ENCODE data around the gene PLCB1.
"Not testable (repeated sequence)": the region's sequence is repeated elsewhere in the genome, so short reads cannot be mapped to it uniquely, and the experiment has no call there.

The PLCB1 gene

DNA sequence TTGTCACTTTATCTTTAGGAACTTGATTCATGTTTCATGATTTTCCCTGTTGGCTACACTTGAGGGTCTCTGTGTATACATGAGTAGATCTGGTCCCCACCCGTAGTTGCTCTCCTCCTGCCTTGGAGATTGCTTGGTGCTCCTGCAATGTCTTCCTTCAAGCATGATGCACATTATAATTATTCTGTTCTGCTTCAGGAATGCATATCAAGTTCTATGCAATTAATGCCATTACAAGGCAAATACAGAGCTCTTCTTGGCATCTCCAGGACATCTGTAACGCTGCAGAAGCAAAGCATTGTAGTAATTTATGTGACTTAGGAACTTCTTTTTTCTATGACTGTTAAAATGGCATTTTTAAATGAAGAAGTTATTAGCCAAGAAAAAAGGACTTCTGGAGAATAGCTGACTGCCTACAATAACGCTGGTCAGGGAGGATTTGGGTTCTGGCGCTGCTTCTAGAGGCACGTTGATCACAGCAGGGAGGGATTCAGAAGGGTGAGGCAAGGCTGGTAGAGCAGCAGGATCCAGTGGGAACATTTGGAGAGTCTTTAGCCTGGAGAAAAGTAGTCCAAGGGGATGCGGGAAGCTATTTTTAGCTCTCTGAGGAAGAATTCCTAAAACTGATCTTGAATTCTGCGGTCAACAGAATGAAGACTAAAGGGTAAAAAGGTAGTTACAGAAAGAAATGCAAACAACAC is 203.6 kb downstream of the PLCB1 start:
- Histone ChIP-seq H3K36me3 (ENCODE audit: insufficient read depth, low read length) (no peaks in the 10 kb centered on the region), H3K9me3 (ENCODE audit: low read length) (no peaks in the 10 kb centered on the region), H2AFZ (ENCODE audit: low read depth, low read length) (no peak overlapping the region), H3K27me3 (ENCODE audit: insufficient read depth, low read length) (no peaks in the 10 kb centered on the region), H3K4me3 (ENCODE audit: low read length) (no peak overlapping the region), H3K4me1 (ENCODE audit: insufficient read depth, low read length) (peaks cover 23% of the 10 kb centered on the region)

DNA sequence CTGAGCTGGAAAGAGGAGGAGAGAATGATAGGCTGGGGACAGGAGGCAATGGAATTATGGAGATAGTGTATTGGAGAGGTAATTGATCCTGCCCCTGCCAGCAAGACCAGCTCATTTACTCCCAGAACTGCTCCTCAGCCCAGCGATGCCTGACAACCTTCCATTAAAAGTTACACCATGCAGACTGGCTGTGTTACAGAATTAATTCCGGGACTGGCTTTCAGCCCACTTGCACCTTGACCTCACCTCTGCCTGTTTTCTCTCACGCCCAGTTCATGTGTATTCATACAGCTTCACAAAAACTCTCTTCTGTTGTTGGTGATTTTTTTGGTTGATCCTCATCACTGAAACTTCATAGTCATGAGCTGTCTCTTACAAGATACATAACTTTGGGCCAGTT is 207.3 kb downstream of the PLCB1 start:
- Histone ChIP-seq H3K36me3 (ENCODE audit: insufficient read depth, low read length) (no peaks in the 10 kb centered on the region), H2AFZ (ENCODE audit: low read depth, low read length) (no peak overlapping the region), H3K9me3 (ENCODE audit: low read length) (no peaks in the 10 kb centered on the region), H3K4me1 (ENCODE audit: insufficient read depth, low read length) (peaks cover 5% of the 10 kb centered on the region), H3K27me3 (ENCODE audit: insufficient read depth, low read length) (no peaks in the 10 kb centered on the region), H3K4me3 (ENCODE audit: low read length) (no peak overlapping the region)

DNA sequence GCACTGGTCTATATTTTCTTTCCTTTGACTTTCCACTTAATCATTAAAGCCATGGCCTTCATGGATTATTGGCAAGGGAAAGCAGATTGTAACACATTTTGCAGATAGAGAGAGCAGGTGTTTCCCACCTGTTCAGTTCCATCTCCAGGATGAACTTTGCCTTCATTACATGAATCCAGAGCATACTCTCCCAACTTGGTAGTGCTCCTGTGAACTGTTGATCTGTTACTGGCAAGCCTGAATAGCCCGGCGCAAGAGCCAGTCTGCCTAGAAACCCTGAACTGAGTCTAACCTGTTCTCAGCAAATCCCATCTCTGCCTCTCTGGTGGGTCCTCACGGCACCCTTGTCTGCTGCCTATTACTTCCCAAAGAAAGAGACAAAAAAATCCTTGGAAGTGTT is 210.3 kb downstream of the PLCB1 start:
- peaks cover 16% of the 10 kb centered on the region for H3K4me1 ChIP-seq (ENCODE audit: insufficient read depth, low read length)
- no peak overlapping the region for H3K4me3 ChIP-seq (ENCODE audit: low read length)
- H3K36me3 ChIP-seq (ENCODE audit: insufficient read depth, low read length), result no peaks in the 10 kb centered on the region
- no peaks in the 10 kb centered on the region for H3K27me3 ChIP-seq (ENCODE audit: insufficient read depth, low read length)
- H2AFZ ChIP-seq (ENCODE audit: low read depth, low read length), result no peak overlapping the region
- H3K9me3 ChIP-seq (ENCODE audit: low read length), result no peaks in the 10 kb centered on the region

DNA sequence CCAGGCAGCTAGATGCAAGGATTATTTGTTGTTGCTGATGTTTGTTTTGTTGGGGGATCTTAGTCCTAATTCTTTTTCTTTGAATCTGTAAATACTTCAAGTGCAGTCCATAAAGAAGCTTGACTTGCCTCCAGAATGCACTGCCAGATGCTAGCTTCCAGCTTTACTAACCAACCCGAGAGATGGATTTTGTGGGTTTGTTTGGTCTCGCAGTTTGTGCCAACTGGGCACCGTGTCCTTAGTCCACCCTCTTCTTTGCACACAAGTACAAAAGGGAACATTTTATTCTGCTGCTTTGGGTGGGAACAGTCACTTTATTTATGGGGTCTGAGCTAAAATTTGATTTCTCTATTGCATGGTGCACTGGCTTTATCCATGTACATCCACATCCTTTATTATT is 212.0 kb downstream of the PLCB1 start:
- H3K9me3 ChIP-seq (ENCODE audit: low read length), result no peaks in the 10 kb centered on the region
- no peak overlapping the region for H2AFZ ChIP-seq (ENCODE audit: low read depth, low read length)
- no peaks in the 10 kb centered on the region for H3K36me3 ChIP-seq (ENCODE audit: insufficient read depth, low read length)
- H3K4me1 ChIP-seq (ENCODE audit: insufficient read depth, low read length), result peaks cover 16% of the 10 kb centered on the region
- H3K27me3 ChIP-seq (ENCODE audit: insufficient read depth, low read length), result no peaks in the 10 kb centered on the region
- H3K4me3 ChIP-seq (ENCODE audit: low read length), result no peak overlapping the region

DNA sequence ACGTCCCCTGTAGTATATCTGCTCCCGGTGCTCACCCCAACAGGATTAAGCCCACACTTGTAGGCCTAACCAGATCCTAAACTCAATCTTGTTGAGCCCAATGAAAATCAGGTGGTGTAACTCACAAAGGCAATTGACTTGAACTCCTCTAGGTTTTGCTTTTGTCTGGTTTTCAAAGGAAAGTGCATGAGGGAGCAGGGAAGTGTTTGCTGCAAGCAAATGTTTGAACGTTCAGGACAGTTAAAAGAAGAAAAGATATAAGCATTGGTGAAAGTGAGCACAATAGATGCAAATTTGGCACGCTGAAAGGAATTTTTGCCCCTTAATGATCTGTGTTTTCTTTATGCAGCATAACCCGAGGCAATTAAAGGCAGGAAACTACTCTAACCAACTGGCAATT is 212.6 kb downstream of the PLCB1 start:
- Histone ChIP-seq H3K9me3 (ENCODE audit: low read length) (no peaks in the 10 kb centered on the region), H3K27me3 (ENCODE audit: insufficient read depth, low read length) (no peaks in the 10 kb centered on the region), H2AFZ (ENCODE audit: low read depth, low read length) (no peak overlapping the region), H3K4me1 (ENCODE audit: insufficient read depth, low read length) (peaks cover 16% of the 10 kb centered on the region), H3K36me3 (ENCODE audit: insufficient read depth, low read length) (no peaks in the 10 kb centered on the region), H3K4me3 (ENCODE audit: low read length) (no peak overlapping the region)

DNA sequence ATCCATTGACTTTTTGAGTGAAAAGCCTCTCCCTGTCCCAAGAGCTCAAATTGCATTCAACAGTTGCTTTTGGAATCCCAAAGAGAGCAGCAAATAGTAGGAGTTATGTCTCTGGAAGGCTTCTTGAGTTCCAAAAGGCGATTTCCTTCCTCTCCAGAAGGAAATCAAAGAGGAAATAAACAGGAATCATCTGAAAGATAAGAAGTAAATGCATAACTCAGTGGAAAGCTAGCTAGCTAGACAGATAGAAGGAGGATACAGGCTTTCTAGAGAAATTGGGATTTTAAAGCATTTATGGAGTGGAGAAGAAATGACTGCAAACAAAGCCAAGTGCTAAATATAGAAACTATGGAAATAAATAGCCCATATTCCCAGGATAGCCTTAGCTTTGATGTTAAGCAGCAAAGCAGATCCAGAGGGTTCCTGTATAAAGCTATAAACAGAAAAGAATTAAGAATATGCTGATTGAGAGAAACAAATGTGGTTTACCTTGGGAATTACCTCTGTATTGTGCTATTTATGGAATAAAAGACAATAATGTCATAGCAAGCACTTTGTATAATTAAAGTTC is 214.7 kb downstream of the PLCB1 start:
- no peak overlapping the region for H2AFZ ChIP-seq (ENCODE audit: low read depth, low read length)
- no peaks in the 10 kb centered on the region for H3K27me3 ChIP-seq (ENCODE audit: insufficient read depth, low read length)
- H3K36me3 ChIP-seq (ENCODE audit: insufficient read depth, low read length), result no peaks in the 10 kb centered on the region
- no peaks in the 10 kb centered on the region for H3K9me3 ChIP-seq (ENCODE audit: low read length)
- no peak overlapping the region for H3K4me3 ChIP-seq (ENCODE audit: low read length)
- peaks cover 16% of the 10 kb centered on the region for H3K4me1 ChIP-seq (ENCODE audit: insufficient read depth, low read length)

DNA sequence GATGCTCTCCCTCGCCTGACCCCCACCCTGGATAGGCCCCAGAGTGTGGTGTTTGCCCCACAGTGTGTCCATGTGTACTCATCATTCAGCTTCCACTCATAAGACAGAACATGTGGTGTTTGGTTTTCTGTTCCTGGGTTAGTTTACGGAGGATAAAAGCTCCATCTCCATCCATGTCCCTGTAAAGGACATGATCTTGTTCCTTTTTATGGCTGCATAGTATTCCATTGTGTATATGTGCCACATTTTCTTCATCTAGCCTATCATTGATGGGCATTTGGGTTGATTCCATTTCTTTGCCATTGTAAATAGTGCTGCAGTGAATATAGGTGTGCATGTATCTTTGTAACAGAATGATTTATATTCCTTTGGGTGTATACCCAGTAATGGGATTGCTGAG is 218.2 kb downstream of the PLCB1 start:
- H3K4me3 ChIP-seq (ENCODE audit: low read length); H3K9me3 ChIP-seq (ENCODE audit: low read length); H3K4me1 ChIP-seq (ENCODE audit: insufficient read depth, low read length); H3K27me3 ChIP-seq (ENCODE audit: insufficient read depth, low read length); H2AFZ ChIP-seq (ENCODE audit: low read depth, low read length); H3K36me3 ChIP-seq (ENCODE audit: insufficient read depth, low read length): not testable (repeated sequence)

DNA sequence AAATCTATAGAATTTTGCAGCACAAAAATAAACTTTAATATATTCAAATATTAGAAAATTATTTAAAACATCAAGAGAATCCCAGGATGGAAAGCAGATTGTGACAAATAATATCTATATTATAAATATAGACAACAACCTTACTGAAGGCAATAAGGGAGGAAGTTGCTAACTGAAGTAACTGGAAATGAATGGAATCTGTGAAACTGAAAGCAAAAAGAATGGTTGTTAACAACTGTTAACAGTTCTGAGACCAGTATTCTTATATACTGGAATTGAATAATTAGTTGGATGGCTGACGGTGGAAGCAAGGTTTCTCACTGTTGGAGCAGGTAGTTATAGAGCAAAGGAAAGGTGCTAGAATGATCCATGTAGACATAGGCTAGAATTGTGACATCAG is 220.4 kb downstream of the PLCB1 start:
- H3K4me3 ChIP-seq (ENCODE audit: low read length), result no peak overlapping the region
- H2AFZ ChIP-seq (ENCODE audit: low read depth, low read length), result no peak overlapping the region
- no peaks in the 10 kb centered on the region for H3K36me3 ChIP-seq (ENCODE audit: insufficient read depth, low read length)
- H3K27me3 ChIP-seq (ENCODE audit: insufficient read depth, low read length), result no peaks in the 10 kb centered on the region
- no peaks in the 10 kb centered on the region for H3K4me1 ChIP-seq (ENCODE audit: insufficient read depth, low read length)
- no peaks in the 10 kb centered on the region for H3K9me3 ChIP-seq (ENCODE audit: low read length)

DNA sequence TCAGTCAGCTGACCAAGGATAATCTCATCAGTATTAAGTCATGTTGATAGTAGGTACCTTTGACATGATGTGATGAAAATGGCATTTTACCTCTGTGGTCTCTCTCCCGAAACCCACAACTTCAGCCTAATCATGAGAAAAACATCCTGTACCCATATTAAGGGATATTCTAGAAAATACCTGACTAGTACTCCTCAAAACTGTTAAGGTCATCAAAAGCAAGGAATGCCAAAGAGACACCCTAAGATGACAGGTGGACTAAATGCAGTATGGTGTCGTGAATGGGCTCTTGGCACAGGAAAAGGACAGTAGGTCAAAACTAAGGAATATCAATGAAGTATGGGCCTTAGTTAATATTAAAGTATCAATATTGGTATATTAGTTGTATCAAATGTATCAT is 221.4 kb downstream of the PLCB1 start:
- no peak overlapping the region for H3K4me3 ChIP-seq (ENCODE audit: low read length)
- H3K4me1 ChIP-seq (ENCODE audit: insufficient read depth, low read length), result no peaks in the 10 kb centered on the region
- no peaks in the 10 kb centered on the region for H3K36me3 ChIP-seq (ENCODE audit: insufficient read depth, low read length)
- no peaks in the 10 kb centered on the region for H3K9me3 ChIP-seq (ENCODE audit: low read length)
- H2AFZ ChIP-seq (ENCODE audit: low read depth, low read length), result no peak overlapping the region
- no peaks in the 10 kb centered on the region for H3K27me3 ChIP-seq (ENCODE audit: insufficient read depth, low read length)

DNA sequence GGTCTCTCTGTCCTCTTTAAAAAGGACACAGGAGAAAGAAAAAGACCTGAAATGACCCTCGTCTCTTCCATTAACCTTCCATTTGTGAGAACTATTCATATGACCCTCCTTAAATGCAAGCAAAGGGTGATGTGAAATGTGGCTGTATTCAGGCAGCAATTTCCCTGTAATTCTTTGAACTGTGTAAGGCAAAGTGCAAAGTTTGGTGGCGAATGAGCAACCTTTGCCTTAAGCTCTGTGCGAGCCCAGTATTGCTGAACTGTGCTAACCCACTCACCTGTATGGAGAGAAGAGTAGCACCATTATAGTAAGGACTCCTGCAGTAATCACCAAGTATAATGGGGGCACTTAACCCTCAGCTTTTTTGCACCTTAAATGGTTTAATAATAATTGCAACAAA is 223.4 kb downstream of the PLCB1 start:
- no peaks in the 10 kb centered on the region for H3K27me3 ChIP-seq (ENCODE audit: insufficient read depth, low read length)

DNA sequence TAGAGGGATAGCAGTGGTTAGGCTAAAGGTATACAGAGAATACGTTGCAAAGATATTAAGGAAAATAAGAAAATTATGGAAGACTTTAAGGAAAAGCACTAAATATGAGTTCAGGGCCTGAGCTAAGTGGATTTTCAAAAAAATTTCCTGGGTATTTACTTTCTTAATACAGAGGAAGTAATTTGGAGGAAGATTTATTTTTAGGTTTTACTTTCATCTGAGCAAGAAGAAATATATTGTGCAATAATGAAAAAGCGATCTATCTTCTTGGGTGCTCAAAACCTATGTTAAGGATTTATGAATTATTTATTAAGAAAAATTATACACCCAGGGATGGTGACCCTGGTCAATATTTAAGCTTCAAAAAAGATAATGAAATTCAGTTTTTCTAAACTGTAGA is 224.7 kb downstream of the PLCB1 start:
- H3K27me3 ChIP-seq (ENCODE audit: insufficient read depth, low read length), result no peaks in the 10 kb centered on the region
- H3K4me3 ChIP-seq (ENCODE audit: low read length), result no peak overlapping the region
- H3K36me3 ChIP-seq (ENCODE audit: insufficient read depth, low read length), result no peaks in the 10 kb centered on the region
- H2AFZ ChIP-seq (ENCODE audit: low read depth, low read length), result no peak overlapping the region
- no peaks in the 10 kb centered on the region for H3K9me3 ChIP-seq (ENCODE audit: low read length)
- no peaks in the 10 kb centered on the region for H3K4me1 ChIP-seq (ENCODE audit: insufficient read depth, low read length)

More for the DNA sequence above, 223.4 kb downstream of the PLCB1 start:
- Histone ChIP-seq H3K36me3 (ENCODE audit: insufficient read depth, low read length) (no peaks in the 10 kb centered on the region), H3K9me3 (ENCODE audit: low read length) (no peaks in the 10 kb centered on the region), H3K4me1 (ENCODE audit: insufficient read depth, low read length) (no peaks in the 10 kb centered on the region), H3K4me3 (ENCODE audit: low read length) (no peak overlapping the region), H2AFZ (ENCODE audit: low read depth, low read length) (no peak overlapping the region)

DNA sequence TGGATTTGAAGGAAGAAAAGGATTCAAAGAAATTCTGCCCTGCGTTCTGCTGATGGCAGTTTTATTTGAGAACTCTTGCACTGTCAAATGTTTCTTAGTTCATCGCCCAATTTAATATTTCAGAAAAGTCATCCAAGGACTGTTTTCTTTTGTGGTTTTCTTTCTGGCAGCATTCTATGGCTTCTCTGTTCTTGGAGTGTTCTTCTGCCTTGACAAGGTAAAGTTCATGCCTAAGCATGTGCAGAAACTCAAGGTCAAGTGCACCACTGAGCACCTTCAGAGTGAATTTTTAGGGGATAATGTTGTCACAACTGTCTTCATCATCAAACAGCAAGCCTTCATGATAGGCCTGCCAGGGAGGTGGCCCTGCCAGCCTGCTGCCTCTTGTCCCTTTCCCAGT is 225.6 kb downstream of the PLCB1 start:
- no peak overlapping the region for H2AFZ ChIP-seq (ENCODE audit: low read depth, low read length)
- no peaks in the 10 kb centered on the region for H3K36me3 ChIP-seq (ENCODE audit: insufficient read depth, low read length)
- H3K4me1 ChIP-seq (ENCODE audit: insufficient read depth, low read length), result no peaks in the 10 kb centered on the region
- no peak overlapping the region for H3K4me3 ChIP-seq (ENCODE audit: low read length)
- H3K27me3 ChIP-seq (ENCODE audit: insufficient read depth, low read length), result no peaks in the 10 kb centered on the region
- H3K9me3 ChIP-seq (ENCODE audit: low read length), result no peaks in the 10 kb centered on the region

DNA sequence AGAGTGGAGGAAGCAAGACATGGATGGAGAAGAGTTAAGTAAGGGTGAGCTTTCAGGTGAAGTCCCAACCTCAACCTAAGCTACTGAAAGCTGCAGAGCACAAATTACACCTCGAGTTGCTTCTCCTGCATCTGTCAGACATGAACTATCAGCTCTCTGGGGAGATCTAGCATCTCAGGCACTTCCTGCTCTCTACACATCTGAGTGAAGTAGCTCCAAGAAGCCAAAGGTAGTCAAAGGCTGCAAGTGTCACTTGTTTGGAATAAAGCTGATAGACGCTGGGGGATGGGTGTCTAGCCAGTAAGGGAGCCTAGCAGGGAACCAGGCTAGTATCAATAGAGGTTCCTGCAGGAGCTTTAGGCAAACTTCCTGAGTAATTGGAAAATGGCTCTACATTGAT is 228.0 kb downstream of the PLCB1 start:
- no peaks in the 10 kb centered on the region for H3K27me3 ChIP-seq (ENCODE audit: insufficient read depth, low read length)

More for the DNA sequence above, 228.0 kb downstream of the PLCB1 start:
- Histone ChIP-seq H3K4me3 (ENCODE audit: low read length) (no peak overlapping the region), H3K9me3 (ENCODE audit: low read length) (no peaks in the 10 kb centered on the region), H3K36me3 (ENCODE audit: insufficient read depth, low read length) (no peaks in the 10 kb centered on the region), H2AFZ (ENCODE audit: low read depth, low read length) (no peak overlapping the region), H3K4me1 (ENCODE audit: insufficient read depth, low read length) (no peaks in the 10 kb centered on the region)

All from neuron (in vitro differentiated cells).